ENCODE results near the gene RBM20.

RBM20 gene

GRCh38 chr10:110817614-110818013, 173.5 kb downstream of the RBM20 start:
- DNase-seq: no peak

GRCh38 chr10:110818311-110819256, 174.4 kb downstream of the RBM20 start:
- DNase-seq: no peak

- no peak for DNase-seq
Measured at GRCh38 chr10:110820321-110820814, 176.2 kb downstream of the RBM20 start.

GRCh38 chr10:110821508-110821907, 177.4 kb downstream of the RBM20 start:
- DNase-seq: no peak

- DNase-seq: no peak
Measured at GRCh38 chr10:110822035-110822711, 178.0 kb downstream of the RBM20 start.

- DNase-seq: no peak
Measured at GRCh38 chr10:110822712-110823311, 178.7 kb downstream of the RBM20 start.

- no peak for DNase-seq
Measured at GRCh38 chr10:110824152-110824441, 180.0 kb downstream of the RBM20 start.

- no peak for DNase-seq
Measured at GRCh38 chr10:110824660-110825059, 180.5 kb downstream of the RBM20 start.

- no peak for DNase-seq
Measured at GRCh38 chr10:110825508-110825907, 181.4 kb downstream of the RBM20 start.

- no peak for DNase-seq
Measured at GRCh38 chr10:110827410-110827809, 183.3 kb downstream of the RBM20 start.

GRCh38 chr10:110827875-110828274, 183.7 kb downstream of the RBM20 start:
- DNase-seq: no peak

GRCh38 chr10:110828525-110828924, 184.4 kb downstream of the RBM20 start:
- no peak for DNase-seq

- no peak for DNase-seq
Measured at GRCh38 chr10:110829721-110830410, 185.7 kb downstream of the RBM20 start.

GRCh38 chr10:110833234-110833940, 189.3 kb downstream of the RBM20 start:
- DNase-seq: peak; percentile 28

GRCh38 chr10:110833941-110834628, 189.9 kb downstream of the RBM20 start:
- DNase-seq: no peak

GRCh38 chr10:110834629-110835301, 190.6 kb downstream of the RBM20 start:
- peak; percentile 59 for DNase-seq

- DNase-seq: no peak
Measured at GRCh38 chr10:110835841-110836240, 191.7 kb downstream of the RBM20 start.

GRCh38 chr10:110836706-110837105, 192.6 kb downstream of the RBM20 start:
- no peak for DNase-seq

GRCh38 chr10:110837418-110838171, 193.5 kb downstream of the RBM20 start:
- DNase-seq: no peak

- no peak for DNase-seq
Measured at GRCh38 chr10:110840225-110840922, 196.2 kb downstream of the RBM20 start.
